ENCODE data around the gene ZBTB7C. TPM values are rescaled to one million over a fixed set of nuclear protein-coding genes. Genes with fewer than 3 reads are reported as not detected.

ZBTB7C gene
- total RNA-seq, 4 donors from 2014 or later, result 26.0 to 50.6 (median 46.2) TPM

- H3K9me3 ChIP-seq, result no peaks in the 10 kb centered on the region
- H3K4me1 ChIP-seq, result peaks cover 21% of the 10 kb centered on the region
- no peaks in the 10 kb centered on the region for H3K36me3 ChIP-seq
- H3K27me3 ChIP-seq, result peaks cover 5% of the 10 kb centered on the region
- TF ChIP-seq CTCF (IDR thresholded peaks at IDR 0.05) (no peak), POLR2AphosphoS5 (IDR thresholded peaks at IDR 0.05) (no peak), POLR2A (IDR thresholded peaks at IDR 0.05) (no peak), EP300 (IDR thresholded peaks at IDR 0.05) (no peak)
- no peak overlapping the region for H3K27ac ChIP-seq
- 80% methylated on average over 6 of the region's 6 CpGs for WGBS
- peak in 1 of 2 donors; percentile 56 for DNase-seq (ENCODE audit: low spot score in 2 of 2)
- no peak overlapping the region for H3K4me3 ChIP-seq
Observed at GRCh38 chr18:48019557-48020325, 389.4 kb downstream of the ZBTB7C start.

- no peak overlapping the region for H3K4me3 ChIP-seq
- TF ChIP-seq POLR2AphosphoS5 (IDR thresholded peaks at IDR 0.05) (no peak), POLR2A (IDR thresholded peaks at IDR 0.05) (no peak), CTCF (IDR thresholded peaks at IDR 0.05) (no peak), EP300 (IDR thresholded peaks at IDR 0.05) (no peak)
- DNase-seq (ENCODE audit: low spot score in 2 of 2), result peak in 1 of 2 donors; percentile 4
- H3K4me1 ChIP-seq, result peaks cover 21% of the 10 kb centered on the region
- no peaks in the 10 kb centered on the region for H3K9me3 ChIP-seq
- peaks cover 5% of the 10 kb centered on the region for H3K27me3 ChIP-seq
- H3K36me3 ChIP-seq, result no peaks in the 10 kb centered on the region
- WGBS, result 59% methylated on average over 3 of the region's 3 CpGs
- H3K27ac ChIP-seq, result no peak overlapping the region
Observed at GRCh38 chr18:48018851-48019250, 390.3 kb downstream of the ZBTB7C start.

- no peak overlapping the region for H3K4me3 ChIP-seq
- no peaks in the 10 kb centered on the region for H3K36me3 ChIP-seq
- peaks cover 8% of the 10 kb centered on the region for H3K4me1 ChIP-seq
- WGBS, result 81% methylated on average over 2 of the region's 2 CpGs
- H3K9me3 ChIP-seq, result no peaks in the 10 kb centered on the region
- peak; percentile 8 to 22 for DNase-seq (ENCODE audit: low spot score in 2 of 2)
- no peak for TF ChIP-seq POLR2A (IDR thresholded peaks at IDR 0.05)
- TF ChIP-seq EP300 (IDR thresholded peaks at IDR 0.05), result no peak
- no peak for TF ChIP-seq CTCF (IDR thresholded peaks at IDR 0.05)
- TF ChIP-seq POLR2AphosphoS5 (IDR thresholded peaks at IDR 0.05), result no peak
- H3K27me3 ChIP-seq, result peaks cover 5% of the 10 kb centered on the region
- H3K27ac ChIP-seq, result no peak overlapping the region
Observed at GRCh38 chr18:48017635-48018034, 391.5 kb downstream of the ZBTB7C start.

GRCh38 chr18:48013162-48013561 lies 396.0 kb downstream of the ZBTB7C start:
- 54% methylated on average over 4 of the region's 4 CpGs for WGBS
- no peaks in the 10 kb centered on the region for H3K9me3 ChIP-seq
- no peak overlapping the region for H3K27ac ChIP-seq
- no peak overlapping the region for H3K4me3 ChIP-seq
- peaks cover 7% of the 10 kb centered on the region for H3K4me1 ChIP-seq
- TF ChIP-seq POLR2AphosphoS5 (IDR thresholded peaks at IDR 0.05), result no peak
- TF ChIP-seq EP300 (IDR thresholded peaks at IDR 0.05), result no peak
- no peak for TF ChIP-seq POLR2A (IDR thresholded peaks at IDR 0.05)
- TF ChIP-seq CTCF (IDR thresholded peaks at IDR 0.05), result no peak
- H3K36me3 ChIP-seq, result no peaks in the 10 kb centered on the region
- DNase-seq (ENCODE audit: low spot score in 2 of 2), result no peak
- H3K27me3 ChIP-seq, result no peaks in the 10 kb centered on the region

- TF ChIP-seq EP300 (IDR thresholded peaks at IDR 0.05) (no peak), POLR2A (IDR thresholded peaks at IDR 0.05) (no peak), POLR2AphosphoS5 (IDR thresholded peaks at IDR 0.05) (no peak), CTCF (IDR thresholded peaks at IDR 0.05) (no peak)
- H3K27me3 ChIP-seq, result no peaks in the 10 kb centered on the region
- no peak overlapping the region for H3K27ac ChIP-seq
- WGBS, result 73% methylated on average over 6 of the region's 6 CpGs
- H3K36me3 ChIP-seq, result no peaks in the 10 kb centered on the region
- H3K4me1 ChIP-seq, result peaks cover 12% of the 10 kb centered on the region
- no peak overlapping the region for H3K4me3 ChIP-seq
- no peaks in the 10 kb centered on the region for H3K9me3 ChIP-seq
- peak in 1 of 2 donors; percentile 65 for DNase-seq (ENCODE audit: low spot score in 2 of 2)
Observed at GRCh38 chr18:48011926-48012465, 397.2 kb downstream of the ZBTB7C start.
